Measurements from ENCODE around the gene CHKB. TPM values are rescaled to one million over a fixed set of nuclear protein-coding genes. Genes with fewer than 3 reads are reported as not detected.

CHKB gene
- polyA plus RNA-seq, 1 experiment: 22.5 TPM

GRCh38 chr22:50547263-50547985 is 35.2 kb downstream of the CHKB start:
- H3K9me3 ChIP-seq (ENCODE audit: control insufficient read depth, insufficient read depth, low read length): no peaks in the 10 kb centered on the region; the same call in 1 of the 2 replicates
- DNase-seq (ENCODE audit: low read depth, low spot score): no peak
- H3K4me3 ChIP-seq (ENCODE audit: low read depth, low read length): no peak overlapping the region
- no peak overlapping the region for H3K27ac ChIP-seq (ENCODE audit: low read depth, low read length)
- no peak for TF ChIP-seq CTCF (IDR thresholded peaks at IDR 0.05; ENCODE audit: low read depth, low read length)
- H3K27me3 ChIP-seq (ENCODE audit: control insufficient read depth, insufficient read depth, low read length): peaks cover 52% of the 10 kb centered on the region
- ChIA-PET POLR2A (interaction anchor here (0.6 to 1.5 kb wide), 2 partner anchors 8 to 22 kb away, joined by 3 to 4 read pairs; partner anchors contain the start of gene SCO2), CTCF (interaction anchor here (1.1 to 1.3 kb wide), 4 partner anchors 13 to 74 kb away, joined by 3 to 5 read pairs (median 4); partner anchors contain the start of genes SCO2 and SYCE3)

- no peak for TF ChIP-seq CTCF (IDR thresholded peaks at IDR 0.05; ENCODE audit: low read depth, low read length)
- Histone ChIP-seq H3K4me3 (ENCODE audit: low read depth, low read length) (no peak overlapping the region), H3K27me3 (ENCODE audit: control insufficient read depth, insufficient read depth, low read length) (peaks cover 51% of the 10 kb centered on the region), H3K9me3 (ENCODE audit: control insufficient read depth, insufficient read depth, low read length) (no peaks in the 10 kb centered on the region; the same call in 1 of the 2 replicates), H3K27ac (ENCODE audit: low read depth, low read length) (no peak overlapping the region)
- ChIA-PET CTCF (interaction anchor here (1.1 to 1.8 kb wide), 4 partner anchors 16 to 74 kb away, joined by 4 to 8 read pairs (median 5); partner anchors contain the start of genes SCO2 and SYCE3), POLR2A (no interaction called here)
- no peak for DNase-seq (ENCODE audit: low read depth, low spot score)
Observed at GRCh38 chr22:50546326-50547262, 36.1 kb downstream of the CHKB start.

GRCh38 chr22:50545522-50546325 is 36.9 kb downstream of the CHKB start, which contains the start of gene KLHDC7B:
TSS of gene KLHDC7B (plus strand) at chr22:50545899. CDS start at chr22:50546244, 345 bp downstream.
- Histone ChIP-seq H3K27ac (ENCODE audit: low read depth, low read length) (no peak within 1 kb of the TSS), H3K4me3 (ENCODE audit: low read depth, low read length) (no peak within 1 kb of the TSS), H3K27me3 (ENCODE audit: control insufficient read depth, insufficient read depth, low read length) (peaks cover 44% of the 10 kb centered on the region), H3K9me3 (ENCODE audit: control insufficient read depth, insufficient read depth, low read length) (no peaks in the 10 kb centered on the region; the same call in 1 of the 2 replicates)
- DNase-seq (ENCODE audit: low read depth, low spot score): no peak
- peak; percentile 34 for TF ChIP-seq CTCF (IDR thresholded peaks at IDR 0.05; ENCODE audit: low read depth, low read length)
- ChIA-PET CTCF (interaction anchor here (1.0 to 1.8 kb wide), 2 partner anchors 17 to 20 kb away, joined by 3 to 8 read pairs; partner anchors contain the start of genes SCO2 and SYCE3), POLR2A (interaction anchor here (0.9 kb wide), 1 partner anchor 20 kb away, joined by 4 read pairs; the partner anchor contains the start of gene SCO2)

- no peak for TF ChIP-seq CTCF (IDR thresholded peaks at IDR 0.05; ENCODE audit: low read depth, low read length)
- DNase-seq (ENCODE audit: low read depth, low spot score): no peak
- peaks cover 37% of the 10 kb centered on the region for H3K27me3 ChIP-seq (ENCODE audit: control insufficient read depth, insufficient read depth, low read length)
- ChIA-PET POLR2A (no interaction called here), CTCF (interaction anchor here (1.8 kb wide), 1 partner anchor 18 kb away, joined by 8 read pairs; the partner anchor contains the start of gene SYCE3)
- H3K4me3 ChIP-seq (ENCODE audit: low read depth, low read length): no peak overlapping the region
- H3K9me3 ChIP-seq (ENCODE audit: control insufficient read depth, insufficient read depth, low read length): no peaks in the 10 kb centered on the region; the same call in 1 of the 2 replicates
- no peak overlapping the region for H3K27ac ChIP-seq (ENCODE audit: low read depth, low read length)
Observed at GRCh38 chr22:50544746-50545253, 37.8 kb downstream of the CHKB start.

Measured in AG04450 (cell line).